ENCODE measurements around the gene USP33.
"Not testable (repeated sequence)": the region's sequence is repeated elsewhere in the genome, so short reads cannot be mapped to it uniquely, and the experiment has no call there.

The USP33 gene

DNA sequence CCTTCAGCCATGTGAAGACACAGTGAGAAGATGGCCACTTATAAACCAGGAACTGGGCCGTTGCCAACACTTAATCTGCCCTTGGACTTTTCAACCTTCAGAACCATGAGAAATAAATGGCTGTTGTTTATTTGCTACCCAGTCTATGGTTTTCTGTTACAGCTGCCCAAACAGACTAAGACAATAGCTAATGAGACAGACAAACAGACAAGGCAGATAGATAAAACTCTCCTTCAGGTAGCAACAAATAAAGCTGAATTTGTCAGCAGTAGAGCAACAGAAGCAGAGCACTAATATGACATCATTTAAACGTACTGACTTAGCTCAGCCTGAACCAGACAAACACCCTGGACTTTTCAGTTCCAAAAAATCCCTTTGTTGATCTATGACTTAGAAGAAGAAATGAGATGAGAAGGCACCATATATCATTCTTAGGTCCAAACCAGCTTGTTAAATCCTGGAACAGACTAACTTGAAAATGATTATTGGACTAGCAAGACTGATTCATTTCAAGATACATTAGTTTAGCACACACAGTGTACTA is 104.1 kb downstream of the USP33 start:
- Histone ChIP-seq H3K36me3 (ENCODE audit: control insufficient read depth, insufficient read depth, low read length) (no peaks in the 10 kb centered on the region), H3K27ac (ENCODE audit: low read depth, low read length) (no peak overlapping the region), H3K27me3 (ENCODE audit: control insufficient read depth, insufficient read depth, low read length) (no peaks in the 10 kb centered on the region), H3K4me3 (ENCODE audit: low read length) (no peak overlapping the region), H3K9ac (ENCODE audit: low read length) (no peak overlapping the region), H3K4me1 (ENCODE audit: control insufficient read depth, insufficient read depth, low read length) (no peaks in the 10 kb centered on the region)

DNA sequence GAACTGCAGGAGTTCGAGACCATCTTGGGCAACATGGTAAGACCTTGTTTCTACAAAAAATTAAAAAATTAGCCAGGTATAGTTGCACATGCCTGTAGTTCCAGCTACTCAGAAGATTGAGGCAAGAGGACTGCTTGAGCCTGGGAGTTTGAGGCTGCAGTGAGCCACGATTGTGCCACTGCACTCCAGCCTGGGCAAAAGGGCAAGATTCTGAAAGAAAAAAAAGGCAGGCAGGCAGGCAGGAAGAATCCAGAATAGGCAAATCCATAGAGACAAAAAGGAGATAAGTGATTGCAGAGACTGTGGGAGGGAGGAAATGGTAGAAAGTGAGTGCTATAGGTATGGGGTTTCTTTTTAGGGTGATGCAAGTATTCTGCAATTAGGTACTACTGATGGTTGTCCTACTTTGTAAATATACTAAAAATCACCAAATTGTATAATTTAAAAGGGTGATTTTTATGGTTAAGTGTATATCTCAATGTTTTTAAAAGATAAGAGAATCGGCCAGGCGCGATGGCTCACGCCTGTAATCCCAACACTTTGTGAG is 106.6 kb downstream of the USP33 start:
- Histone ChIP-seq H3K36me3 (ENCODE audit: control insufficient read depth, insufficient read depth, low read length) (no peaks in the 10 kb centered on the region), H3K4me3 (ENCODE audit: low read length) (no peak overlapping the region), H3K27ac (ENCODE audit: low read depth, low read length) (no peak overlapping the region), H3K9ac (ENCODE audit: low read length) (no peak overlapping the region), H3K4me1 (ENCODE audit: control insufficient read depth, insufficient read depth, low read length) (no peaks in the 10 kb centered on the region), H3K27me3 (ENCODE audit: control insufficient read depth, insufficient read depth, low read length) (no peaks in the 10 kb centered on the region)

DNA sequence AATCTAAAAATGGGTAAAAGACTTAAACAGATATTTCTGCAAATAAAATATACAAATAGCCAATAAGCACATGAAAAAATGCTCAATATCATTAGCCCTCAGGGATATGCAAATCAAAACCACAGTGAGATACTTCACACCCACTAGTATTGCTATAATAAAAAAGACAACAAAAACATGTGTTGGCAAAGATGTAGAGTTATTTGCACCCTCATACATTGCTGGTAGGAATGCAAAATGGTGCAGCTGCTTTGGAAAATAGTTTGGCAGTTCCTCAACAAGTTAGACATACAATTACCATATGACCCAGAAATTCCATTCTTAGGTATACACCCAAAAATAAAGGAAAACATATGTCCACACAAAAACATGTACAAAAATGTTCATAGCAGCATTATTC is 107.4 kb downstream of the USP33 start:
- H3K27ac ChIP-seq (ENCODE audit: low read depth, low read length), result no peak overlapping the region
- no peaks in the 10 kb centered on the region for H3K4me1 ChIP-seq (ENCODE audit: control insufficient read depth, insufficient read depth, low read length)
- no peak overlapping the region for H3K4me3 ChIP-seq (ENCODE audit: low read length)
- no peaks in the 10 kb centered on the region for H3K36me3 ChIP-seq (ENCODE audit: control insufficient read depth, insufficient read depth, low read length)
- no peak overlapping the region for H3K9ac ChIP-seq (ENCODE audit: low read length)
- no peaks in the 10 kb centered on the region for H3K27me3 ChIP-seq (ENCODE audit: control insufficient read depth, insufficient read depth, low read length)

DNA sequence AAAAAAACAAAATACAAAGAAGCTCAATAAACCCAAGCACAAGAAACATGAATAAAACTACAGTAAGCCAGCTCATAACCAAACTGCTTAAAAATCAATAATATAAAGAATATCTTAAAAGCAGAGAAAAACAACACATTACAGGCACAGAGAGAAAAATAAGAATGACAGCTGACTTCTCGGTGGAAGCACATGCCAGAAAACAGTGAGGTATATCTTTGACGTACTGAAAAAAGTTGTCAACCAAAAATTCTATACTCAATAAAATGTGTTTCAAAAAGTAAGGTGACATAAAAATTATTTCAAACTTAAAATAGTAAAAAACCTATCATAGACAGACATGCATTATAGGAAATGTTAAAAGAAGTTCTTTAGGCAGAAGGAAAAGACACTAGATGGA is 110.5 kb downstream of the USP33 start:
- Histone ChIP-seq H3K4me1 (ENCODE audit: control insufficient read depth, insufficient read depth, low read length) (no peaks in the 10 kb centered on the region), H3K4me3 (ENCODE audit: low read length) (no peak overlapping the region), H3K27ac (ENCODE audit: low read depth, low read length) (no peak overlapping the region), H3K27me3 (ENCODE audit: control insufficient read depth, insufficient read depth, low read length) (no peaks in the 10 kb centered on the region), H3K9ac (ENCODE audit: low read length) (no peak overlapping the region), H3K36me3 (ENCODE audit: control insufficient read depth, insufficient read depth, low read length) (no peaks in the 10 kb centered on the region)

DNA sequence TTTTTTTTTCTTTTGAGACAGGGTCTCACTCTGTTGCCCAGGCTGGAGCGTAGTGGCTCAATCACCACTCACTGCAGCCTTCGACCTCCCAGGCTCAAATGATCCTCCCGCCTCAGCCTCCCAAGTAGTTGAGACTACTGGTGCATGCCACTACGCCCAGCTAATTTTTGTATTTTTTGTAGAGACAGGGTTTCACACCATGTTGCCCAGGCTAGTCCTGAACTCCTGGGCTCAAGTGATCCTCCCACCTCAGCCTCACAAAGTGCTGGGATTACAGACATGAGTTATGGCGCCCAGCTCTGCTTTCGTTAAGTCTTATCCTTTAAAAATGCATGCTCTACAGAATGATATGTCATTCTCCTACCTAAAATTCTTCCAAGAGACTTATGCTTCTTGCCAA is 113.4 kb downstream of the USP33 start:
- H3K27ac ChIP-seq (ENCODE audit: low read depth, low read length); H3K4me3 ChIP-seq (ENCODE audit: low read length); H3K36me3 ChIP-seq (ENCODE audit: control insufficient read depth, insufficient read depth, low read length); H3K27me3 ChIP-seq (ENCODE audit: control insufficient read depth, insufficient read depth, low read length); H3K4me1 ChIP-seq (ENCODE audit: control insufficient read depth, insufficient read depth, low read length); H3K9ac ChIP-seq (ENCODE audit: low read length): not testable (repeated sequence)
